ENCODE data around the gene DENND5B.
"Not testable (repeated sequence)": the region's sequence is repeated elsewhere in the genome, so short reads cannot be mapped to it uniquely, and the experiment has no call there.

Gene DENND5B

GRCh38 chr12:31501014-31501413 is 89.9 kb downstream of the DENND5B start:
- not testable (repeated sequence) for FAIRE-seq

- no peak for FAIRE-seq
Measured at GRCh38 chr12:31499567-31499966, 91.4 kb downstream of the DENND5B start.

- no peak for FAIRE-seq
Measured at GRCh38 chr12:31498424-31498823, 92.5 kb downstream of the DENND5B start.

GRCh38 chr12:31496257-31496656 is 94.7 kb downstream of the DENND5B start:
- FAIRE-seq = peak; percentile 90

GRCh38 chr12:31494455-31494854 is 96.5 kb downstream of the DENND5B start:
- no peak for FAIRE-seq

- FAIRE-seq = no peak
Measured at GRCh38 chr12:31492599-31493196, 98.2 kb downstream of the DENND5B start.

- FAIRE-seq = peak; percentile 98
Measured at GRCh38 chr12:31491841-31492598, 98.9 kb downstream of the DENND5B start.

- no peak for FAIRE-seq
Measured at GRCh38 chr12:31491241-31491794, 99.6 kb downstream of the DENND5B start.

- FAIRE-seq = no peak
Measured at GRCh38 chr12:31488737-31489338, 102.1 kb downstream of the DENND5B start.

GRCh38 chr12:31485571-31485970 is 105.4 kb downstream of the DENND5B start:
- no peak for FAIRE-seq

GRCh38 chr12:31482816-31483215 is 108.1 kb downstream of the DENND5B start:
- no peak for FAIRE-seq

GRCh38 chr12:31481415-31481814 is 109.5 kb downstream of the DENND5B start:
- FAIRE-seq = no peak

- FAIRE-seq = no peak
Measured at GRCh38 chr12:31479516-31480210, 111.3 kb downstream of the DENND5B start.

- no peak for FAIRE-seq
Measured at GRCh38 chr12:31478898-31479297, 112.0 kb downstream of the DENND5B start.

GRCh38 chr12:31478425-31478824 is 112.5 kb downstream of the DENND5B start:
- no peak for FAIRE-seq

- FAIRE-seq = no peak
Measured at GRCh38 chr12:31477687-31478086, 113.2 kb downstream of the DENND5B start.

- no peak for FAIRE-seq
Measured at GRCh38 chr12:31476437-31476836, 114.5 kb downstream of the DENND5B start.

GRCh38 chr12:31475610-31476009 is 115.3 kb downstream of the DENND5B start:
- FAIRE-seq = not testable (repeated sequence)

GRCh38 chr12:31474751-31475150 is 116.2 kb downstream of the DENND5B start:
- no peak for FAIRE-seq

- FAIRE-seq = no peak
Measured at GRCh38 chr12:31471823-31472222, 119.1 kb downstream of the DENND5B start.

GRCh38 chr12:31471051-31471450 is 119.9 kb downstream of the DENND5B start:
- FAIRE-seq = no peak

- no peak for FAIRE-seq
Measured at GRCh38 chr12:31470459-31470858, 120.5 kb downstream of the DENND5B start.

- no peak for FAIRE-seq
Measured at GRCh38 chr12:31466768-31467167, 124.2 kb downstream of the DENND5B start.
